Stimulated activated CD8-positive, alpha-beta memory T cell treated with anti-CD3 and anti-CD28 coated beads, Interleukin-4, amount 100 ng/mL, for 24 hours (primary cell): Measurements from ENCODE around the gene TM2D3.

Source experiments
- DNase-seq: peaks from one replicate; pipeline ENCODE4 v3.0.0-alpha.2; 2020; ENCODE audit warnings: low read depth

Gene TM2D3

GRCh38 chr15:101621961-101622360 is 30.2 kb downstream of the TM2D3 start:
- no peak for DNase-seq

- DNase-seq = no peak
These were observed 31.5 kb downstream of the TM2D3 start for GRCh38 chr15:101620671-101621070.

GRCh38 chr15:101619615-101619865 is 32.6 kb downstream of the TM2D3 start:
- DNase-seq = no peak

- no peak for DNase-seq
These were observed 33.1 kb downstream of the TM2D3 start for GRCh38 chr15:101618851-101619614.

GRCh38 chr15:101618076-101618475 is 34.1 kb downstream of the TM2D3 start:
- DNase-seq = no peak

GRCh38 chr15:101617390-101617965 is 34.7 kb downstream of the TM2D3 start:
- DNase-seq = no peak

GRCh38 chr15:101615986-101616848 is 36.0 kb downstream of the TM2D3 start:
- no peak for DNase-seq

- no peak for DNase-seq
These were observed 36.7 kb downstream of the TM2D3 start for GRCh38 chr15:101615414-101615985.

- DNase-seq = no peak
These were observed 37.4 kb downstream of the TM2D3 start for GRCh38 chr15:101614761-101615160.

- no peak for DNase-seq
These were observed 38.1 kb downstream of the TM2D3 start for GRCh38 chr15:101614001-101614585.

GRCh38 chr15:101613130-101614000 is 38.8 kb downstream of the TM2D3 start:
- no peak for DNase-seq

GRCh38 chr15:101612676-101613075 is 39.5 kb downstream of the TM2D3 start:
- DNase-seq = no peak

- no peak for DNase-seq
These were observed 40.4 kb downstream of the TM2D3 start for GRCh38 chr15:101611580-101612299.

GRCh38 chr15:101611007-101611406 is 41.2 kb downstream of the TM2D3 start:
- no peak for DNase-seq

- DNase-seq = no peak
These were observed 41.6 kb downstream of the TM2D3 start for GRCh38 chr15:101610611-101611000.

GRCh38 chr15:101609742-101610610 is 42.2 kb downstream of the TM2D3 start:
- no peak for DNase-seq

GRCh38 chr15:101608201-101608600 is 44.0 kb downstream of the TM2D3 start:
- no peak for DNase-seq

- no peak for DNase-seq
These were observed 45.1 kb downstream of the TM2D3 start for GRCh38 chr15:101607108-101607507.

GRCh38 chr15:101604124-101604874 is 47.9 kb downstream of the TM2D3 start:
- DNase-seq = no peak
